ENCODE results near the gene ISLR.

ISLR gene

DNA sequence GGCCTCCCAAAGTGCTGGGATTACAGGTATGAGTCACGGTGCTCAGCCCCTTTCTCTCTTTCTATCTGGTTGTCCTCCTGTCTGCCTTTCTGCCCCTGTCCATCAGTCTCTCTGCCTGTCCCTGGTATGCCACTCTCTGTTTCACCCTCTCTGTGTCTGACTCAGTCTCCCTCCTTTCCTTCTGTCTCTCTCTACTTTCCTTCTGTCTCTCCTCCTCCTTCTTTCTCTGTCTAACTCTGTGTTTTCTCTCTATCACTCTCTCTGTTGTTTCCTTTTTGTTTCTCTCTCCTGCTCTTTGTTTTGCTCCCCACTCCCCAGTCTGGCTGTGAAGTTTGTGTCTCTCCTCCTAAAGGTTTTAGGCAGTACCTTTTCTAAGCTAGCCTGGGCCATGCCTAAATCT lies 38.1 kb downstream of the ISLR start:
- DNase-seq (ENCODE audit: low read depth): no peak

DNA sequence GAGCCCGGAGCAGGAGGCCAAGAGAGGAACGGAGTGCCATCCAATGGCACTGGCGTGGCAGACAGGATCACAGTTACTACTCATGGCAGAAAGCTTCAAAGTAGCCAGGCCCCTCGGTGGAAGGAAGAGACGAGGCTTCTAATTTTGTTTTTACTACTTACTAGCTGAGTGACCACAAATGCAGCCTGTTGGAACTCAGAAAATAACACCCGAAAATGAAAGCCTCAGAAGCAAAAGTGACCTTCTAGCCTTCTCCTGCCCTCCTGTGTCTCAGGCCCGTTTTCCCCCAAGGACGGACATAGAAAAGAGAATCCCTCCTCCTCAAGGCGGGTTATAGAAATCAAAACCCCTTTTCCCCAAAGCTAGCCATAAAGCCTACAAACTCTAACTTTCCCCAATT lies 39.0 kb downstream of the ISLR start:
- no peak for DNase-seq (ENCODE audit: low read depth)

DNA sequence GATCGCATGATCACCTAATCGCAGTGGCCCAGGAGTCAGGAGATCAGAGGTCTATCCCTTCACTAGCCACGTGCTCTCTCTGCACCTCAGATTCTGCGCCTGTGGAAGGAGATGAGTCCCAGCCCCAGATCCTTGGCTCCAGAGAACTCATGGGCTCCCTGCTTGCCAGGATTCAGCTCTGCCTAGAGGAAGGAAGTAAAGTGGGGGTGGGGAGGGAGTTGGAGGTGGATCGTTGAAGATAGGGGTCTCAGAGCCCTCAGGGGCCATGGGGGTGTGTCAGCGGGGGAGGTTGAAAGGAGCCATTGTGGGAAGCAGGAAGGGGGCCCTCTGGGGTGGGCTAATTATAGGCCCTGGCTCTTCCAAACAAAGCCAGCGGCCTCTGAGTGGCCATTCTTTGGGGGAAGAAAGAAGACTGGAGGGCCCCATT lies 40.4 kb downstream of the ISLR start:
- DNase-seq (ENCODE audit: low read depth): no peak

DNA sequence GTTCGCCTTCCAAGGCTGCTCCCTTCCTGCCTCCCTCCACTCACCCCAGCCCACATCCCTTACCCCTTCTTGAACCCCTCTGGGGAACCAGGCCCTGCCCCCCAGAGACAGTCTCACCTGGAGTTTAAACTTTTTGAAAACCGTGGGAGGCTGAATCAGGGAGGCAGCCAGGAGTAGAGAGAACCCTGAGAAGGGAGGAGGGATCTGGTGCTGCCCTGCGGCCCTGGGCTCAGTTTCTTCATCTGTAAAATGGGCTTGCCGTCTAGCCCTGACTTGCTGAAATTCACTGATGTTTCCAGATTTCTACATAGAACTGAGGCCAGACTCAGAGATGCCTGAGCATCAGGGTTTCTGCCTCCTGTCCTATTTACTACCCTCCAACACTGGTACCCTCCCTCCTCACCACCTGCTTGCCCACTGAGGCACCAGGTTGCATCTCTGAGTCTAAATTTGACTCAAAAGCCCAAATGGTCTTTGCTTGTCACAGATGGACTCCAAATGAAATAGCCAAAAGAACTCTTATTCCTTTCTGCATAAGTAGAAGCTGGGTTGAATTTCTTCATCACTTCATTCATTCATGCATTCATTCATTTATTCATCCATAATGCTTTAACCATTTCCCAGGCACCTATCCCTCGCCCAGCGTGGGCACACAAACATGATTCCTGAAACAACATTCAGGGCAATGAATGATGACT lies 41.0 kb downstream of the ISLR start:
- DNase-seq (ENCODE audit: low read depth): no peak

DNA sequence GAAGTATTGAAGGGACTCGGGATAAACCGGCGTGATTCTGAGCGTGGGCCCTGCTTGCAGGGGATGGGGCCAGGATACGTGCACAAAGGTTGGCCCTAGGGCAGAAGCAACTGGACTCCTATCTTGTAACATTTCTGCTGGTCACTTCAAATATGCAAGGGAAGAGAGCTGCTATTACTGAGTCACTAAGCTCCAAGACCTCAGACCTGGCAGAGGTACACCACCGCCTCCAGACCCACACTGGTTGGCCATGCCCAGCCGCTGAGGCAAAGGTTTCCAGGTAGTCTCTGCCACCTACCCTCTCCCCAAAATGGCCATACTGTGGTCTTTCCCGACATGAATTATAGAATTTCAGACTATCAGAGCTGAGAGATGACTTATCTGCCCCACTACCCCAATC lies 42.4 kb downstream of the ISLR start:
- DNase-seq (ENCODE audit: low read depth): no peak

DNA sequence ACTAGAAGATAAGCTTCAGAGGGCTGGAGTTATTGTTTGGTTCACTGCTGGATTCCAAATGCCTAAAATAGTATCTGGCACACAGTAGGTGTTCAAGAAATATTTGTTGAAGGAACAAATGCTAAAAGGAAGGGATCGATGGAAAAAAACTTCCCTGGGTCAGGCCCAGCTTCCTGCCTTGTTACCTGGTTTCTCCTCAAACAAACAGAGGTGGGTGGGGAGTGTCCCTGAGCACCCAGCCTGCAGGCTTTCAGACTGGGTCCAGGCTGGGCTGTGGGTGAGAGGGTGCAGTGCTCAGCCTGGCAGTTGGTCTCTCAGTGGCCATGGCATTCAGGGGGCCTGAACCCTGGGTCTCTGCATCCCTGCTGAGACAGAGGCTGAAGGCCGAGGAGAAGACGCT lies 43.4 kb downstream of the ISLR start:
- no peak for DNase-seq (ENCODE audit: low read depth)

DNA sequence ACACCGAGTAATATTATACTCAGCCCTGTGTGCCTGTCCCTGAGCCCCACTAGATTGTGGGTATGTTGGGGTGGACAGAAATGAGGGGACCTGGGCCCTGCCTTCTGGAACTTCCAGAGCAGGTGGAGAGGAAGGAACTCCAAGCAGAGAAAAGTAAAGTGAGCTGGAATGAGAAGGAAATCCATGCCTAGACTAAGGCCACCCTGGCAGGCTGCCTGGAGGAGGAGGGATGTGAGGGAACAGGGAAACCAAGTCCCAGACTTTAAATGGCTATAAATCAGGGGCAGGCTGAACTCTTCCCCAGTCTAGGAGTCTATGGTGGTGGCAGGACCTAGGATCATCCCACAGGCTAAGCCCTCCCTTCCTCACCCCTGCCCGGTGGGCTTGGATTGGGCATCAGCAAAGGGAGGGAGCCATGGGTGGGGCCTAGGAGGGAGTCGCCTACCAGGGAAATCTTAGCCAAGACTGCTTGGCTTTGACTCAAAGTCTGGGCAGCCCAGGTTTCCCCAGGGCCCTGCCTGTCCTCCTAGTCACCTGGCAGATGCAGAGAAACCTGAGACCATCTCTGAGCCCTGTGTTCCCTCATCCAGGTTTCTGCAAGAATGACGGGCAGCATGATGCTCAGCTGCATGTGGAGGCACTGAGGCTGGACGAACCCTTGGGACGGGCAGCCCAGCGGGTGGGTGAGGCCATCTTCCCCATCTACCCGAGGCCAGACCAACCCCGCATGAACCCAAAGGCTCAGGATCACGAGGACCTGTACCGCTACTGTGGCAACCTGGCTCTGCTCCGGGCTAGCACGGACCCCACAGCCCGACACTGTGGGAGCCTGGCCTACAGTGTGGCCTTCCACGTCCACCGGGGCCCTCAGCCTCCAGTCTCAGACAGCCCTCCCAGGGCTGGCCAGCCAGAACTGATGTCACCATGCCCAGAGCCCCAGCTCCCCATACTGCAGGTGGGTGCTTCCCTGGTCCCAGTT lies 44.7 kb downstream of the ISLR start:
- no peak for DNase-seq (ENCODE audit: low read depth)

DNA sequence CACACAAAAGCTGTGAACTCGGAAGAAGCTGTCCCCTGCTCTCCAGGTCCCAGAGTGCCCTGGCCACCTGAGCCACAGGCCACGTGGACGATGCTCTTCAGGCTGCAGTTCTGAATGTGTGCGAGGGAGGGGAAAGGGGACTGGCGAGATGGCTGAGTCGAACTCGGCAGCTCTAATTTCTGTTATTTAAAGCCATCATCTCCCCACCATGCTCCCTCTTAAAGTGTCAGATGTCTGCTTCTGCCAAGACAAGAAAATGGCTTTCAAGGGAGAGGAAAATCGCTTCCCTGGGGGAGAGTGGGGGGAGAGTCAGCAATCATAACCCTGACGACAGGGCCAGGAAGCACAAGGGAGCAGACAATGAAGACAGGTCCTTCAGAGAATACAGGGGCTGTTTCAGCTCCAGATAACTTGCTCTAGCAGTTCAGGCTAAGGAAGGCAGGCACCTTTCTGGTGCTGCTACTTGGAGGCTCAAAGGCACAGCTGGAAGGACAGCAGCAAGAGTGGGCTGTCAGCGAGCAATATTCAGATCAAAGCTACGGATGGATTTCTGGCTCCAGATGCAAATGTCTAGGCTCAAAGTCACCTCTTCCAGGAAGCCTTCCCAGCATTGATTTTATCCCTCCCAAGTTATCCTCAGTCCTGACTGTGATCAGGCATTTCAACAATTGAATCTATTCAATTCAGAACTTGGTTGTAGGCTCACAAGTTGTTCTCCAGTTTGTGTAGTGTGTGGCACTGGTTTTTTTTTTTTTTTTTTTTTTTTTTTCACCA lies 47.2 kb downstream of the ISLR start:
- no peak for DNase-seq (ENCODE audit: low read depth)

DNA sequence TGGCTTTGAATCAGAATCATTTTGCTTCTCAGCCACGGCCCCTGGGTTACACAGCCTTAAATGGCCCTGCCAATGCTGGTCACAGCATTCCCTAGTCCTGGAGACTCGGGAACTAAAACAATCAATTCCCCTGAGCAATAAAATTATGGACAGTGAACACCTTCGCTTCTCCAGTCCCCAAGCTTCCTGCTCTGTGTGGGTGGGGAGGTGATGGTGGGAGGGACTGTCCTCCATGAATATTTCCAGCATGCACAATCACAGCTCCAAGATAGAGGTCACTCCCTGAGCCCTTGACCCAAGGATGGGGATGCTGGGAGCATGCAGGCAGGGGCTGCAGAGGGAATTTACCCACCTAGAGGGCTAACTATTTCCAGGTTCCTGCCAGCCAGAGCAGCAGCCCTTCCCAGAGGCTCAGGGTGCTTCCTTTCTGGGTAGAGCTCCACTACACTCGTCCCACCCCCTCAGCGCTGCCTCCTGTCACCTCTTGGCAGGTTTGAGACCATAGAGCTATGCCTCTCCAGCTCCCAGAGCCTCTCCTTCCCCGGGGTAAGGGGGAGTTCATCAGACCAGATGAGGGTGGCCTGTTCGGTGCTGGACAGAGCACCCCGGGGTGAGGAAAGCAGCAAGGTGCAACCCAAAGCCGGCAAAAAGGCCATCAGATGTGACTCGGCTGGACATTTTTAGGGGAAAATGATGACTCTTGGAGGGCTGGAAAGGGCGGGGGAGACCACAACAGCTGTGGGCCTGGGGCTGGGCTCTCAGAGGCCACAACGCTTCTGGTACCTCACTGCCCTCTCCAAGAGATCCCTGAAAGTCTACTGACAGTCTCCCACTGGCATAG lies 48.1 kb downstream of the ISLR start:
- no peak for DNase-seq (ENCODE audit: low read depth)

DNA sequence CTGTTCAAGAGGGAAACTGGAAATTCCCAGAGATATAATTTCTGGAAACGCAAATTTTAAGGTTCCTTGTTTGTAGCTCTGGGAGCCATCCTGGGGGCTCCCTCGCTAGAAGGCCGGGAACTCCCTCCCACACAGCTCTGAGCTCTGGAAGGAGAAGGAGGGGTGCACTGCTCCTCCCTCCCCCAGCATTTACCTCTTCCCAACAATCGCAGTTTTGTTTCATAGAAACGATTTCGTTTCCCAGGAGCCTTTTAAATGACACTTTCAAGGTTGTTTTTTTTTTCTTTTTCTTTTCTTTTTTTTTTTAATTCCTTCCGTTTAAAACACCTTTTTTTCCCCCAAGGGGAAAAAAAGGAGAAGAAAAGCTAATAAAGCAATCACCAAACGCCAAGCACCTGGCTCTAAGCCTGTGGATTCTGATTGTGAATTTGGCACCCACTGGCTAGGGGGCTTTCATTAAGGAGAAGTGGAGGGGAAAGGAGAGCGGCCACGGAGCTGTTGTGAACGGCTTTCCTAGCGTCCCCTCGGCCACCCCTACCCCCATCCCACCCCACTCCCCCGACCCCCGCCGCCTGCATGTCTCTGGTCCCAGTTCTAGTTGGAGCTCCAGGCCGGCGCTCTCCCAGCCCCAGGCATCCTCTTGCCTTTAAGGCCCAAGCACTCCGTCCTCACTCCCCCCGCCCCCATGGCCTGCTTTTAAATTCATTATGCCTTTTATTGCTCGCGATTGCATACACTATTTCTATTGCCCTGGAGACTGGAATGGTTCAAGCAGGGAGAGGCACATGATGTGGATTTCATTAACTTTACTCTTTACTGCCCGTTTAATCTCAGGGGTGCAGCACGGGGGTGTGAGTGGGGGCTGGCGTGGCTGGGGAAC lies 49.0 kb downstream of the ISLR start:
- no peak for DNase-seq (ENCODE audit: low read depth)

DNA sequence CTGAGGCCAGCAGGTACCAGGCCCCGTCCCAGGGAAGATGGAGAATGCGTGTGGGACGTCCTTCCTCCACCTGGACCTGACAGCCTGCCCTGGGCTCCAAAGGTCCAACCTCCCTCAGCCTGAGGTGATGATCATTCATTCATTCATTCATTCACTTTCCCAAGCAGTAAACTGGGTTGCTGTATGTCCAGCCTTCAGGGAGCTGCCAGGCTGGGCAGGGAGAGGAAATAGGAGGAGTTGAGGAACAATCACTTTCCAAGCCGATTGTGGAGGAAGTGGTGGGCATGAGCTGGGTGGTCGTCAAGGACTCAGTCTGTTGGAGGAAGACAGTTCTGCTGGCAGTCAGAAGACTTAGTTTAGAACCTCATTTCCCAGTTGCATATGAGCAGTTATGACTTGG lies 52.4 kb downstream of the ISLR start:
- DNase-seq (ENCODE audit: low read depth): no peak
